Measurements from ENCODE around the gene PHF20.
A peak's percentile ranks its signal among the peaks of the same experiment; 100 is the strongest.
"Not testable (repeated sequence)": the region's sequence is repeated elsewhere in the genome, so short reads cannot be mapped to it uniquely, and the experiment has no call there.

The PHF20 gene

GRCh38 chr20:35773154-35773751, 1.4 kb downstream of the PHF20 start:
- FAIRE-seq, result no peak
- no peak for DNase-seq (ENCODE audit: insufficient read length, low spot score)

- no peak for FAIRE-seq
- DNase-seq (ENCODE audit: insufficient read length, low spot score), result no peak
Observed at GRCh38 chr20:35774391-35774790, 2.6 kb downstream of the PHF20 start.

DNA sequence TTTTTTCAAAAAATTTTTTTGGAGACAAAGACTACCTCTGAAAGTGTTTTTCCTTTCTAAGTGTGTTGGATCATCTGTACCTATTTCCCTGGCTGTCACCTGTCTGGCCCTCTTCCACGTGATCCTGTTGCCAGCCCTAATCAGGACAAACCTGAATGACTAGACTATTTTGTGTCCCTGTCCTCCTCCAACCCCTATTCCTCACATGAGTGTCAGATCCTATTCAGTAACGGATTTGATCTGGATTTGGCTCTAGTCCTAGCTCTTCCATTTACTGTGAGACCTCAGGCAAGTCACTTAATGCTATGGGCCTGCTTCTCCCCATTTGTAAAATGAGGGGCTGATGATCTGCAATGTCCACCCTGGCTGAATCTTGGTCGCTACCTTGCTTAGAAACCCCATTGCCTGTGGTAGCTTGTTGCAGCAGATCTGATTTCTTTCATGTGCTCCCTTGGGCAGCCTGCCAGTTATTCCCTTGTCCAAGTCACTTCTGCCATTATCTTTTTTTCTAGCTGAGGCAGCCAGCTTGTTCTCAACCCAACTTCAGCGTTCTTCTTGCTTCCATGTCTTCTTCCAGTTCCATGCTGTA, 4.8 kb downstream of the PHF20 start:
- DNase-seq (ENCODE audit: insufficient read length, low spot score) (no peak), FAIRE-seq (no peak)

- FAIRE-seq; DNase-seq (ENCODE audit: insufficient read length, low spot score): not testable (repeated sequence)
Observed at GRCh38 chr20:35783811-35784210, 12.0 kb downstream of the PHF20 start.

- DNase-seq (ENCODE audit: insufficient read length, low spot score); FAIRE-seq: not testable (repeated sequence)
Observed at GRCh38 chr20:35785541-35785940, 13.7 kb downstream of the PHF20 start.

DNA sequence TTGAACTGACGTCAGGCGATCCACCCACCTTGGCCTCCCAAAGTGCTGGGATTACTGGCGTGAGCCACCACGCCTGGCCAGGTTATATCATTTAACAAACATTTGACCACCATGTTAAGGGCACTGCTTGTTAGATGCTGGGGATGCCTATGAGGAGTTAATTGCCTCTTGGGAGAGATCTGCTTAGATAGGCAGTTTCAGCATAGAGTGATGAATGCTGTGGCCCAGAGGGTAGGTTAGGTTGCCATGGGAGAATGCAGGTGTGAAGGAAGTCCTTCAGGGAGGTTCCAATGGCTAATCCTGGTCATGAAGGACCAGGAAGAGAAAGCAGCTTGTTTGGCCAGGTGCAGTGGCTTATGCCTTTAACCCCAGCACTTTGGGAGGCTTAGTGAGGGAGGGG, 17.0 kb downstream of the PHF20 start:
- DNase-seq (ENCODE audit: insufficient read length, low spot score) (no peak), FAIRE-seq (no peak)

DNA sequence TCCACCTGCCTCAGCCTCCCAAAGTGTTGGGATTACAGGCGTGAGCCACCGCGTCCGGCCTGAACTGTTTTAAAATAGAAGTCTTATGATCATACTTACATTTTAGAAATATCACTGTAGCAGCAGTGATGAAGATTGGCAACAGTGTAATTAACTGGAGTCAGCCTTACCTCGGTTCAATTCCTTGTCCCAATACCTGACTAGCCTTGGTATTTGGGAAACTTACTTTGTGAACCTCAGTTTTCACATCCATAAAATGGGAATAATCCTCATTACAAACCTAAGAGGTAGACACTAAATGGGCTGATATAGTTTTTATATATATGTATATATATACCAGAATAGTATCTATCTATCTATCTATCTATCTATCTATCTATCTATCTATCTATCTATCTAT, 19.3 kb downstream of the PHF20 start:
- FAIRE-seq, result no peak
- DNase-seq (ENCODE audit: insufficient read length, low spot score), result no peak

- FAIRE-seq (no peak), DNase-seq (ENCODE audit: insufficient read length, low spot score) (no peak)
Observed at GRCh38 chr20:35791821-35792220, 20.0 kb downstream of the PHF20 start.

GRCh38 chr20:35792740-35793139, 20.9 kb downstream of the PHF20 start:
- FAIRE-seq, result no peak
- DNase-seq (ENCODE audit: insufficient read length, low spot score), result no peak

DNA sequence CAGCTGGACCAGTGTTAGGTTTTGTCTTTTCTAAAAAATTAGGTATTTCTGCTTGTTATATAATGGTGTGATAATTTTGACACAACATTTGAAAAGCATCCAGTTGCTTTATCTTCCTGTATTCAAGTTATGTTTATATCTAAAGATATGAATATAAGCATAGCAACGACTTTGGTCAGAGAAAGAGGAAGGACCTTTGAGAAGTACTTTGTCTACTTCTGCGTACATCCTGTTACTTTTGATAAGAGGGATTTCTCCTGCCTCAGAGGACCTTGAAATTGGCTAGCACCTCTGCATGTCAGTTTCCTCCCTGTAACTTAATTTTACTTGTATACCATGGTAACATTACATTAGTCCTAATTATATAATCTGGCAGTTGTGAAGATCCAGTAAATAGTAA, 24.8 kb downstream of the PHF20 start:
- no peak for DNase-seq (ENCODE audit: insufficient read length, low spot score)

GRCh38 chr20:35801865-35802264, 30.1 kb downstream of the PHF20 start:
- DNase-seq (ENCODE audit: insufficient read length, low spot score) (no peak), FAIRE-seq (no peak)

More for the DNA sequence above, 24.8 kb downstream of the PHF20 start:
- FAIRE-seq, result no peak

GRCh38 chr20:35806075-35806474, 34.3 kb downstream of the PHF20 start:
- FAIRE-seq (no peak), DNase-seq (ENCODE audit: insufficient read length, low spot score) (no peak)

DNA sequence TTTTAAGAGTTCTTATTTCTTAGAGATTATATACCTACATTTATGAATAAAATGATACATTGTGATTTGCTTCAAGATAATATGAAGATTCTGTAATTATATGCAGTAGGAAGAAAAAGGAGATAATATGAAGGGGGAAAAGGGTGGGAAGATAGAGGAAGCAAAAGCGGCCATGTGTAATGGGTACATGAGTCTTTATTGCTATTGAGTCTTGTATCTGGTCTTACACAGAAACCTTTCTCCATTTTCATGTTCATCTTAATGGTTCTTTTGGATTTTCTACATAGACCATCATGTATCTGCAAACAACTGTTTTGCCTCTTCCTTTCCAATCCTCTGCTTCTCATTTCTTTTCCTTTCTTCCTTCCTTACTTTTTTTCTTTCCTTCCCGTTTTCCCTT, 36.1 kb downstream of the PHF20 start:
- FAIRE-seq, result no peak
- DNase-seq (ENCODE audit: insufficient read length, low spot score), result no peak

- no peak for FAIRE-seq
Observed at GRCh38 chr20:35820715-35821114, 48.9 kb downstream of the PHF20 start.

DNA sequence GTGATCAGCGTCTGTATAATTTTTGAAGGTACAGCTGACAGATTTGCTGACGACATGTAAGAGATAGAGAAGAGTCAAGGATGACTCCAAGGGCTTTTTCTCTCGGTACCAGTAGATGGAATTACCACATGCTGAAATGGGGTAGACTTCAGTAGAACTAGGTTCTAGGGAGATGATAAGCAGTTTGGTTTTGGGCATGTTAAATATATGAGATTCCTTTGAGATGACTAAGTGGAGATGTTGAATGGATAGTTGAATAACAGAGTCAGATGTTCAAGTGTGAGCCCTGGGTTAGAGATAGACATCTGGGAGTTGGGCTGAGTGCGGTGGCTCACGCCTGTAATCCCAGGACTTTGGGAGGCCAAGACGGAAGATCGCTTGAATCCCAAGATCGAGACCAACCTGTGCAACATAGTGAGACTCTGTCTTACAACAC, 50.0 kb downstream of the PHF20 start:
- FAIRE-seq (peak; percentile 82), DNase-seq (ENCODE audit: insufficient read length, low spot score) (peak; percentile 85)

More at GRCh38 chr20:35820715-35821114, 48.9 kb downstream of the PHF20 start:
- peak; percentile 34 for DNase-seq (ENCODE audit: insufficient read length, low spot score)

DNA sequence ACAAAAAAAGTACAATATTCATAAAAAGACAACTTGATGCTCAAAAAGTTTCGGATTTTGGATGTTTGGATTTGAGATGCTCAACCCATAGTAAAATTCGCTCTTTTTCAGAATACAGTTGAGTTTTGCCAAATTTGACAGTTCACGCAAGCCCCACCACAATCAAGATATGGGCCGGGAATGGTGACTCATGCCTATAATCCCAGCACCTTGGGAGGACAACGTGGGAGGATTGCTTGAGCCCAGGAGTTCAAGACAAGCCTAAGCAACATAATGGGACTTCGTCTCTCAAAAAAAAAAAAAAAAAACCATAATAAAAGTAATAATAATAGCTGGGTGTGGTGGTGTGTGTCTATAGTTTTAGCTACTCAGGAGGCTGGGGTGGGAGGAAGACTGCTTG, 51.3 kb downstream of the PHF20 start:
- DNase-seq (ENCODE audit: insufficient read length, low spot score) (no peak), FAIRE-seq (no peak)

GRCh38 chr20:35823937-35824336, 52.1 kb downstream of the PHF20 start:
- DNase-seq (ENCODE audit: insufficient read length, low spot score) (no peak), FAIRE-seq (no peak)

- no peak for FAIRE-seq
- no peak for DNase-seq (ENCODE audit: insufficient read length, low spot score)
Observed at GRCh38 chr20:35826397-35826998, 54.7 kb downstream of the PHF20 start.

- DNase-seq (ENCODE audit: insufficient read length, low spot score) (no peak), FAIRE-seq (no peak)
Observed at GRCh38 chr20:35828434-35828833, 56.6 kb downstream of the PHF20 start.

DNA sequence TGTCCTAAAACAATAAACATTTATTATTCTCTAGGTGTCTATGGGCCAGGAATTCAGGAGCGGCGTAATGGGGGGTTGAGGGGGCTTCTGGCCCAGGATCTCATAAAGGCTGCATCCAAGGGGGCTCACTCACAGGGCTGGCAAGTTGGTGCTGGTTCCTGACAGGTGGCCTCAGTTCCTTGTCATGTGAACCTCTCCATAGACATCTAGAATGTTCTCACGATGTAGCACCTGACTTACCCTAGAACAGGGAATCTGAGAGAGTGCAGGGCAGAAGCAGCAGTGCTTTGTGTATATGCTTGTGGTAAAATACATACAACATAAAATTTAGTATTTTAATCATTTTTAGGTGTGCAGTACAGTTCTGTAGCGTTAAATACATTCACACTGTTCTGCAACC, 57.1 kb downstream of the PHF20 start:
- no peak for FAIRE-seq
- no peak for DNase-seq (ENCODE audit: insufficient read length, low spot score)

GRCh38 chr20:35830264-35830663, 58.4 kb downstream of the PHF20 start:
- DNase-seq (ENCODE audit: insufficient read length, low spot score) (no peak), FAIRE-seq (no peak)

- DNase-seq (ENCODE audit: insufficient read length, low spot score), result no peak
- no peak for FAIRE-seq
Observed at GRCh38 chr20:35831029-35831428, 59.2 kb downstream of the PHF20 start.
